Esophagus squamous epithelium (tissue), 5 donors: ENCODE measurements around the gene GRIN2D. TPM values are rescaled to one million over a fixed set of nuclear protein-coding genes. Genes with fewer than 3 reads are reported as not detected.

Experiments used
- DNase-seq: peaks from one replicate; lab custom pipeline; 2025; lab: John Stamatoyannopoulos, UW
- H3K27ac ChIP-seq, 4 donors: fragments of 200-600 bp; sonication (generic); one replicate each; pipeline ENCODE4 v1.5.1; 2016 to 2019; ENCODE audit warnings: mild to moderate bottlenecking in 1 of 4
- H3K27me3 ChIP-seq, 4 donors: fragments of 200-600 bp; sonication (generic); 1 replicate in 3 of 4; 2 replicates in 1 of 4; pipeline versions ENCODE4 v1.5.1 to v1.6.0; 2017 to 2021; ENCODE audit warnings: antibody characterized with exemption in 1 of 4
- H3K36me3 ChIP-seq, 3 donors: fragments of 200-600 bp; sonication (generic); one replicate each; pipeline ENCODE4 v1.5.1; 2016 to 2019
- H3K4me1 ChIP-seq, 3 donors: fragments of 200-600 bp; sonication (generic); one replicate each; pipeline ENCODE4 v1.5.1; 2017 to 2019
- H3K4me3 ChIP-seq, 4 donors: fragments of 200-600 bp; sonication (generic); 1 replicate in 3 of 4; 2 replicates in 1 of 4; pipeline ENCODE4 v1.5.1; 2016 to 2019; ENCODE audit warnings: mild to moderate bottlenecking in 2 of 4, moderate library complexity in 1 of 4
- H3K9me3 ChIP-seq, 3 donors: fragments of 200-600 bp; sonication (generic); one replicate each; pipeline ENCODE4 v1.5.1; 2016 to 2019
- POLR2A ChIP-seq, 4 donors: fragments of 450-650 bp; IDR thresholded peaks; one replicate each; pipeline ENCODE4 v1.6.1; 2017; ENCODE audit warnings: antibody characterized with exemption in 4 of 4, mild to moderate bottlenecking in 4 of 4, moderate library complexity in 3 of 4
- WGBS, 2 donors: methylation state at CpG; one replicate each; pipeline ENCODE4 v1.1.5; 2018; 5-methylcytosine and 5-hydroxymethylcytosine counted together
- intact Hi-C: fragments of 100-400 bp; cut with DNase I; formaldehyde crosslinking; loops from one replicate; pipeline ENCODE4 v1.15.0; 2022
- total RNA-seq, 4 donors: library from RNA; depleted of rRNA; stranded (reverse); fragments of >200 nt; gene quantifications; one replicate each; pipeline ENCODE4 v1.1.0, GENCODE V29; 2016
- TF ChIP-seq, protein P1 (sequence below), 6 experiments: fragments of 450-650 bp in 4 of 6; fragments of 200-600 bp in 2 of 6; sonication (generic) in 2 of 6; IDR thresholded peaks; one replicate each; pipeline ENCODE4 v1.5.1; 2016 to 2019; ENCODE audit warnings: antibody characterized with exemption in 6 of 6, mild to moderate bottlenecking in 4 of 6, moderate library complexity in 4 of 6
- donor health status: DM: yes; HTN: yes; CAD: no.

The GRIN2D gene
- total RNA-seq, 4 donors from 2014 or later, result 0.09 to 0.47 (median 0.15) TPM

DNA sequence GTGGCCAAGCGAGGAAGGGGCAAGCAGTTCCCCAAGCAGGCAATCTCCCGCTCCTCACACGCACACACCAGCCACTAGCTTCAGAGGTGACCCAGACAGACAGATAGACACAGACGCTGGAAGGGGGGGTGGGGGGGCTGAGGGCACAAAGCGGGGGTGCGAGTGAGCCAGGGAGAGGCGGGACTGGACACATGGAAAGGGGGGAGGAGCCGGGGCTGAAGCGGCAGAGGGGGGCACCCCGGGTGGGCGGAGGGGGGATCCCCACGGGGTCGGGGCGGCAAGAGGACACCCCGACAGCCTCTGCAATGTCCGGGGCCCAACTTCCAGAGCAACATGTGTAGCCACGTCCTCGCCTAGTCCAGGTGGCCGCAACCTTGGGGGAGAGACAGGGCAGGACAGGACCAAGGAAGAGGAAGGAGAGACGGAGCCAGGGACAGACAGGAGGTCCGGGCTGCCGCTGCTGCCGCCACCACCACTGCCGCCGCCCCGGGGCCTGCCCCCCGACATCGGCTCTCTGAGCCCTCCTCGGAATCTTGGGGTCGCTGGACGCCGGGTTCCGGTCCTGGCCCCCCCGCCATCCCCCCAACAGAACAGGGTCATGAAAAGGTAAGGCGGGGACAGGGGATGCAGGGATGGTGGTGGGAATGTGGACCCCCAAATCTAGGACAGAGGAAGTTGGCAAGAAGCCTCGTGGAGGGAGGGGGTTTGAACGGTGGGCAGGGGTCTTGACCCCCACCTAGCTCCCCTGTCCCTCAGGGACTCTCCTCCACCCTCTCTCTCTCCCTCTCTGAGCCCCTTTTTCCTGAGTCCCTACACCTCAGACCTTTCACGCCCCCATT lies 1.1 kb downstream of the GRIN2D start:
- 2 to 3% methylated on average over 17 to 18 of the region's 38 CpGs for WGBS, 2 donors
- intact Hi-C loops, result no loop called here

DNA sequence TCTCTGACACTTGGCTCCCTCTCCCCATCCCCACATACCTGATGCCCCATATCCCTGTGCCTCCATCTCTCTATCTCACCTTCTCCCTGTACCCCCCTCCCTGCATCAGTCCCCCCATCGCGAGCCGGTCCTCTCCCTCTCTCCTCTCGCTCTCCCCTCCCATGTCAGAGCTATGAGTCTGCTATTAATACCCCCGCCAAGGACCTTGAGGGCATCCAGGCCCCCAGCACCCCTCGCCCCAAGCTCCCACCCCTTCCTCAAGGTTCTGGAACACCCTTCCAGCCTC lies 1.6 kb downstream of the GRIN2D start:
- WGBS, 2 donors, result 0 to 20% methylated on average over 5 of the region's 6 CpGs
- intact Hi-C loops, result no loop called here
- H3K4me1 ChIP-seq, result peaks cover 22 to 62% (median 24%) of the 10 kb centered on the region in 3 donors
- no peak for DNase-seq
- peaks cover 9 to 68% (median 30%) of the 10 kb centered on the region in 4 donors for H3K27me3 ChIP-seq
- H3K4me3 ChIP-seq, result no peak overlapping the region
- H3K27ac ChIP-seq, result no peak overlapping the region
- no peaks in the 10 kb centered on the region for H3K36me3 ChIP-seq
- no peaks in the 10 kb centered on the region for H3K9me3 ChIP-seq
- no peak for TF ChIP-seq POLR2A (IDR thresholded peaks at IDR 0.05)
- TF ChIP-seq, protein P1, sequence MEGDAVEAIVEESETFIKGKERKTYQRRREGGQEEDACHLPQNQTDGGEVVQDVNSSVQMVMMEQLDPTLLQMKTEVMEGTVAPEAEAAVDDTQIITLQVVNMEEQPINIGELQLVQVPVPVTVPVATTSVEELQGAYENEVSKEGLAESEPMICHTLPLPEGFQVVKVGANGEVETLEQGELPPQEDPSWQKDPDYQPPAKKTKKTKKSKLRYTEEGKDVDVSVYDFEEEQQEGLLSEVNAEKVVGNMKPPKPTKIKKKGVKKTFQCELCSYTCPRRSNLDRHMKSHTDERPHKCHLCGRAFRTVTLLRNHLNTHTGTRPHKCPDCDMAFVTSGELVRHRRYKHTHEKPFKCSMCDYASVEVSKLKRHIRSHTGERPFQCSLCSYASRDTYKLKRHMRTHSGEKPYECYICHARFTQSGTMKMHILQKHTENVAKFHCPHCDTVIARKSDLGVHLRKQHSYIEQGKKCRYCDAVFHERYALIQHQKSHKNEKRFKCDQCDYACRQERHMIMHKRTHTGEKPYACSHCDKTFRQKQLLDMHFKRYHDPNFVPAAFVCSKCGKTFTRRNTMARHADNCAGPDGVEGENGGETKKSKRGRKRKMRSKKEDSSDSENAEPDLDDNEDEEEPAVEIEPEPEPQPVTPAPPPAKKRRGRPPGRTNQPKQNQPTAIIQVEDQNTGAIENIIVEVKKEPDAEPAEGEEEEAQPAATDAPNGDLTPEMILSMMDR (IDR thresholded peaks at IDR 0.05), result no peak

More for the DNA sequence above, 1.1 kb downstream of the GRIN2D start:
- DNase-seq, result no peak
- peaks cover 0 to 1% (median 0%) of the 10 kb centered on the region in 3 donors for H3K36me3 ChIP-seq
- H3K4me1 ChIP-seq, result peaks cover 24 to 68% (median 29%) of the 10 kb centered on the region in 3 donors
- TF ChIP-seq, protein P1 (IDR thresholded peaks at IDR 0.05), result no peak
- no peak for TF ChIP-seq POLR2A (IDR thresholded peaks at IDR 0.05)
- H3K9me3 ChIP-seq, result no peaks in the 10 kb centered on the region
- H3K27ac ChIP-seq, result no peak overlapping the region
- H3K4me3 ChIP-seq, result peak overlapping the region in 1 of 4 donors; percentile 32
- peaks cover 9 to 68% (median 30%) of the 10 kb centered on the region in 4 donors for H3K27me3 ChIP-seq

DNA sequence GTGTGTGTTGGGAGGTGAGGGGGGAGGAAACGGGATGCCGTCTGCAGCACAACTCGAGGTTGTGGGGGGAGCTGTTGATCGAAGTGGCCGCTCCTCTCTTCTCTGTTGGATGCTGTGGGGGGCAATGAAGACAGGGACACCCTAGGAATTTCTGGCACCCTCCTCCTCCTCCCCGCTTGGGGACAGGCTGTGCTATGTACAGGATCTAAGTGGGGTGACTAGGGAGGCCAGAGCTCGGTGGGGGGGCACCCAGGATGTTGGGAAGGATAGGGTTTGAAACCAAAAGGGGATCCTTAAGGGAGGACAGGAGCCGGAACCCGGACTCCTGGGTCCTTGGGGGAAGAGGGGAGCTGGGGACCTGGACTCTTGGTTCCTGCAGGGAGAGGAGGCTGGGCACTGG lies 2.0 kb downstream of the GRIN2D start:
- Histone ChIP-seq H3K27ac (no peak overlapping the region), H3K9me3 (no peaks in the 10 kb centered on the region), H3K4me1 (peaks cover 20 to 58% (median 21%) of the 10 kb centered on the region in 3 donors), H3K36me3 (no peaks in the 10 kb centered on the region), H3K27me3 (peaks cover 9 to 68% (median 30%) of the 10 kb centered on the region in 4 donors), H3K4me3 (no peak overlapping the region)
- intact Hi-C loops, result no loop called here
- 29 to 50% methylated on average over 5 to 6 of the region's 9 CpGs for WGBS, 2 donors
- no peak for DNase-seq
- TF ChIP-seq, protein P1 (IDR thresholded peaks at IDR 0.05), result no peak
- TF ChIP-seq POLR2A (IDR thresholded peaks at IDR 0.05), result no peak

DNA sequence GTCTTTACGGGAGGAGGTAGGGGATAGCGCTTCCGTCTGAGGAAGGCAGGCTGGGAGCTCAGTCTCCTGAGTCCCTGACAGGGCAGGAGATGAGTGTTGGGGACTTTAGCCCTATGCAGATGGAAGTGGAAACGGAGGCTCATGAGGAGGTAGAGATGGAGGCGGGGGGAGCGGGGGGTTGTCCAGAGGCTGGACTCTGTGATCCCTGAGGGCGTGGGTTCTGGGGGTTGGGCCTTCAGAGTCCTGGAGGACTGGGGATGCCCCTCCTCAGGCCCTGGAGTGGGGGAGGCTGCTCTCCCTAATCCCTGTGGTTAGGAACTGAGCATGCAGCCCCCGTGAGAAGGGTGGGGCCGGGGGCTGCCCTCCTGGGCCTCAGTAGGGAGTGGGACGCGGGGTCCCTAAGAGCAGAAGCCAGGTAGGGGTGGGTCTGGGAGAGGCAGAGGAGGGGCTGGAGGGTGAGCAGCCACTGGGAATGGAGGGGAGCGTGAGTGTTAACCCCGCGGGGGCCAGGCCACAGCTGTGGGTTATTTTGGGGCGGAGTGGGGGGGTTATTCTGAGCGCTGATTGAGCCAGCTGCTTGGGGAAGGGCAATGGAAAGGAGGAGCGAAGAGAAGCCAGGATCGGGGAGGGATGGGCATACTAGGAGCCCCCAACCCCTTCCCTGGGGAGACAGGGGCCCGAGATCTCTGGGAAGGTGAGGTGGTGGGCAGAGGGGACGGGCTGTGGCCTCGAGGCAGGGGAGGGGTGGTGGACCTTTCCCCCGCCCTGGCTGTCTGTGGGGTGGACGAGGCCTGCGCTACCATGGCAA lies 2.8 kb downstream of the GRIN2D start:
- no peak for DNase-seq
- intact Hi-C loops, result no loop called here

More for the DNA sequence above, 2.8 kb downstream of the GRIN2D start:
- Histone ChIP-seq H3K4me3 (no peak overlapping the region), H3K9me3 (no peaks in the 10 kb centered on the region), H3K36me3 (no peaks in the 10 kb centered on the region), H3K27me3 (peaks cover 9 to 68% (median 30%) of the 10 kb centered on the region in 4 donors), H3K27ac (no peak overlapping the region), H3K4me1 (peaks cover 20 to 57% (median 21%) of the 10 kb centered on the region in 3 donors)
- TF ChIP-seq, protein P1 (IDR thresholded peaks at IDR 0.05), result no peak
- no peak for TF ChIP-seq POLR2A (IDR thresholded peaks at IDR 0.05)
- 48 to 57% methylated on average over 11 to 20 of the region's 24 CpGs for WGBS, 2 donors
